ENCODE data around the gene ERN2. TPM values are rescaled to one million over a fixed set of nuclear protein-coding genes. Genes with fewer than 3 reads are reported as not detected.
"Not testable (repeated sequence)": the region's sequence is repeated elsewhere in the genome, so short reads cannot be mapped to it uniquely, and the experiment has no call there.

Gene ERN2
- polyA plus RNA-seq (ENCODE audit: insufficient read length in 3 of 3), result under 1 TPM; 0.41 to 0.51 (median 0.42) TPM
- long read RNA-seq, donor 1, result 0 reads
- long read RNA-seq, donor 2, result 0 reads
- long read RNA-seq, donor 3, result 0 reads
- long read RNA-seq, donor 4, result 0 reads
- long read RNA-seq, donor 5, result 0 reads
- long read RNA-seq, donor 6, result 0 reads
- long read RNA-seq, donor 7, result 0 reads
- long read RNA-seq, donor 8, result 0 reads
- long read RNA-seq, donor 9, result 0 reads
- long read RNA-seq, donor 10, result 0 reads
- long read RNA-seq, donor 11, result 0 reads
- long read RNA-seq, donor 12, result 0 reads
- long read RNA-seq, donor 13, partial matches to known transcripts, result 0 of 1 reads
- long read RNA-seq, donor 13, other reads (novel, unspliced or antisense), result 0 of 1 reads
- long read RNA-seq, donor 14, result 0 reads
- long read RNA-seq, donor 15, result 0 reads
- long read RNA-seq, donor 16, result 0 reads

DNA sequence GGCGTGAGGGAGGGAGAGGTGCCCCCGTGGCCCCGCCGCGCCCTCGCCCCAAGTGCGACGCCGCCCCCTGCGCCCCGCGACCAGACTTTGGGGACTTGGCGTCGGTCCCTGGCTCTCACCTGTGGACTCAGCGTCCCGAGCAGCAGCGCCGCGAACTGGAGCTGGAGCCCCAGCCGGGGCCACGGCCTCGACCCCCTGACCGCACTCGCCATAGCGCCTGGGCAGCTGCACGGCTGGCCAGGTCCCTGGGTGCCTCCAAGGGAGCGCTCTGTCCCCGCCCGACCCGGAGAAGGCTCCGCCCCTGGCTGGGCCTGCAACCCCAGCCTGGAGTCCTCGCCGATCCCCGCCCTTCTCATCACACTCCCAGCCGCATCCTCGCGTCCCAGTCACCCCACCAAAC, at the start of gene ERN2:
Gene ERN2, minus strand, starts transcription at position 247 of the 400 bp plus-strand sequence. Its CDS starts 35 bp downstream, at position 212.
- no peak for DNase-seq

DNA sequence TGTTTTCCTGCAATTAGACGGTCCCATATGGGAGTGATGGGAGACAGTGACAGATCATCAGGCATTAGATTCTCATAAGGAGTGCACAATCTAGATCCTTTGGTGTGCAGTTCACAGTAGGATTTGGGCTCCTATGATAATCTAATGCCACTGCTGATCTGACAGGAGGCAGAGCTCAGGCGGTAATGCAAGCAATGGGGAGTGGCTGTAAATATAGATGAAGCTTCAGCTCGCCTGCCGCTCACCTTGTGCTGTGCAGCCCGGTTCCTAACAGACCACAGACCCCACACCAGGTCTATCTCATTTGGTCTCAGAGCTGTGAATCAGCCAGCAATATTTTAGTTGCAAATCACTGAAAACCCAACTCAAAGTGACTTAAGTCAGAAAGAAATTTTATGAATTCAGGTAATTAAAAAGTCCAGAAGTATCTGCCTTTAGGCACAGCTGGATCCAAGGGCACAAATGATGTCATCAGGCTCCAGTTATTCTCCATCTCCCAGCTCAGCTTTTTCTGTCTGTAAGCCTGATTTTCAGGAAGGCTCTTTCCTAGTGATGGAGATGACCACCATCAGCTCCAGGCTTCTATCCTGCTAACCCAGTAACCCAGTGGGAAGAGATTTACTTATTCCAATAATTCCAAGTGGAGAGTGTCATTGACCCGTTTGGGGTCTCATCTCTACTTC, 45.1 kb upstream of the ERN2 start:
- no peak for DNase-seq

DNA sequence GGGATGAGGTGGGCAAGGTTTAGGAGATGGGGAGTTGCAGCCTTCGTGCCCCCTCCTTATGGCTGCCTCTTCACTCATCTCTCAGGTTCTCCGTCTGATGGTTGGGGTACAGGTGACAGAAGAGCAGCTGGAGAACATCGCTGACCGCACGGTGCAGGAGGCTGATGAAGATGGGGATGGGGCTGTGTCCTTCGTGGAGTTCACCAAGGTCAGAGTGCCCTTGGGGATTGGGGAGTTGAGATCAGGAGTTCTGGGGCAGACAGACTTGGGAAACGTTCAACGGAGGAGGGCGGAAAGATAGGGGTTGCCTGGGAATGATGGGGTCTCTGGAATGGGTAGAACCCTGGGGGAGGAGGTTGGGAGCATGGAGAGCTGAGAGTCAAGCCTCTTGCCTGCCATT, 44.1 kb upstream of the ERN2 start:
- DNase-seq, result no peak

DNA sequence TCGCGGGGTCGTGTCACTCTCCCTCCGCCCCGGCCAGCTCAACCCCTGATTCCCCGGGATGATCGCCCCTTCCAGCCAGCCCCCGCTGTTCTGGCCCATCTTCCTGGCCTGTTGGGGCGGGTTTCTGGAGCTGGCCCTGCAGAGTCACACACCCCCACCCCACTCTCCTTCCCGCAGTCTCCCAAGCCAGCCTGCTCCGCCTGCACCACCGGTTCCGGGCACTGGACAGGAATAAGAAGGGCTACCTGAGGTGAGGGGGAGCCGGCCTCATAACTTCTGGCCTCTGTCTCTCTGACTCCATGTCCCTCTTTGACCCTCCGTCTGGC, 42.4 kb upstream of the ERN2 start:
- no peak for DNase-seq

DNA sequence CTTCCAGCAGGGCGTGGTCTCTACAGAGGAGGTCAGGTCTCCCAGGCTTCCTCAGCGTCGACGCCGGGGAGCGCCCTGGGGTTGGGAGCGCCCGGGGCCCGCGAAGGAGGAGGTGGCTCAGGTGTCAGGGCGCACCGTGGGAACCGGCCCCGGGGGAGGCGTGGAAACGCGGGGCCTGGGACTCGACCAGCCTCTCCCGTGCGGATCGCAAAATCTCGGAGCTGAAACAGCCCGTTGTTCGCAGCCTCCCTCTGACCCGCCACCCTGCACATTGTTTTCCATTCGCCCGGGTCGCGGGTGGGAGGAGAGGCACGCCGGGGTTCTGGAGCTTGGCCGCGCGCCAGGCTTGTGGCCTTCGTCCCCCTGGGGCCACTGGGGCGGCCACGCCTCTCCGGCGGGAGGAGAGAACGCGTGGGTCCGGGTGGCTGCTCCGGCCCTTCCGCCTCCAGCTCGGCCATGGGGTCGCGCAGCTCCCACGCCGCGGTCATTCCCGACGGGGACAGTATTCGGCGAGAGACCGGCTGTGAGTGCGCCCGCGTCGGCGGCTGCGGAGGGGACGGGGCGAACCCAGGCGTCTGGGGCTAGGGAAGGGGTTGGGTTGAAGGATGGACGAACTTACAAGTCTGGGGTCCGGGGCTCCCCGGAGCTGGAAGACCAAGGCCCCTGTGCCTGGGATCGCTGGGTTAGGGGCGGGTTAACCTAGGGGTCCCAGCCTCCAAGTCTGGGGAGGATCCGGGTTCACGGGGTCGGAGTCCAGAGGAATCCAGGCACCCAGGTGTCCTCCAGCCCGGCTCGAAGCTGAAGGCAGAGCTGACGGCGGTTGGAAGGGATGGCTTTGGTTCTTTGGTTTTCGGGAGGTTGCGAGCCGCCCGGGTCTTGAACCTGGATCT, 41.8 kb upstream of the ERN2 start, which contains the start of gene CHP2:
Gene CHP2, plus strand, starts transcription at position 433 of the 890 bp plus-strand sequence. Its CDS starts 24 bp downstream, at position 457.
- peak; percentile 15 for DNase-seq

DNA sequence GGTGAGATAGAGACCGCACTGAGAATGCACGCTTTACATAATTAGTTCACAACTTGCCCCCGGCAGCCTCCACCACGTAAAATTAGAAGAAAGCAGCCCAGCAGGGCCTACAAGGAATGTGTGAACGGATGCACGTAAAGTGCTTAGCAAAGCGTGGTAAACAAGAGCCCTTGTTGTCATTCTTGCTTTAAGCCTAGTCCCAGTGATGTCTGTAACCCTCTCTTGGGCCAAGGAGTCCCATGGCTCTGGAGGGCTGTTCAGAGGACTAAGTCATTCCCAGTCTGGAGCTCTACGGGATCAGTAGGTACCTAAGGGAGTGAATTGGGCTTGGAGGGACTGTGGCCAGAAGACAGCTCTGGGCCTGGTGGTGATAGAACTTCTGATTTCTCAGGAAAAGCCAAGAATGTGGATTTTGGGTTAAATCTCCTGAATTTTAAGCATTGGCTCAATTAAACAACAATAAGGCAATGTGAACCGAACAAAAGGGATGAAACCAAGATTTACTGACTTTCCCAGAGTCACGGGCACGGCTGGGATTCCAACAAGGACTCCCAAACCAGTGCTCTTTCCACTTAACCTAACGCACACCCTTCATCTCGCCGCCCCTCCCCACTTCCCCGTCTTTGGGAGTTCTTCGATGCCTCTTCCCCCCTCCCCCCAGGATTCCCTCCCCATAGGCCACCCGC, 41.0 kb upstream of the ERN2 start:
- no peak for DNase-seq

DNA sequence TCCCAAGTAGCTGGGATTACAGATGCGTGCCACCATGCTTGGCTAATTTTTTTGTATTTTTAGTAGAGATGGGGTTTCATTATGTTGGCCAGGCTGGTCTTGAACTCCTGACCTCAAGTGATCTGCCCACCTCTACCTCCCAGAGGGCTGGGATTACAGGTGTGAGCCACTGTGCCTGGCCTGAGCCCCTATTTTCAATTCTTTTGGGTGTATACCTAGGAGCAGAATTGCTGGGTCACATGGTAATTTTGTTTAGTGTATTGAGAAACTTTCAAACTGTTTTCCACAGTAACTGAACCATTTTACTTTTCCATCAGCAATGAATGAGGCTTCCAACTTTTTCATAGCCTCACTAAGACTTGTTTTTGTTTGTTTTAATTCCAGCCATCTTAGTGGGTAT, 38.0 kb upstream of the ERN2 start:
- DNase-seq, result not testable (repeated sequence)

DNA sequence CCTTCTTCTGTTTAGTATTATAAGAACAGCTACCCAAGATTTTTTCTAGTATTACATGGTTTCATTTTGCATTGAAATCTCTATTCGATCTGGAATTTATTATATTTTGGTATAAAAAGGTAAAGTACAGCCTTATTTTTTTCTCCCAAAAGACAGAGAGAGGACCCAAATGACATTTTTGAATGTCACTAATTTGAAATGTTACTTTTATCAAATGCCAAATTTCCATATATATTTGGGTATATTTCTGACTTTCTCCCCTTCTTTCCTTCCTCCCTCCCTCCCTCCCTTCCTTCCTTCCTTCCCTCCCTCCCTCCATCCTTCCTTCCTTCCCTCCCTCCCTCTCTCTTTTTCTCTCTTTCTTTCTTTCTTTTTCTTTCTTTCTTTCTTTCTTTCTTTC, 35.6 kb upstream of the ERN2 start:
- DNase-seq, result no peak

DNA sequence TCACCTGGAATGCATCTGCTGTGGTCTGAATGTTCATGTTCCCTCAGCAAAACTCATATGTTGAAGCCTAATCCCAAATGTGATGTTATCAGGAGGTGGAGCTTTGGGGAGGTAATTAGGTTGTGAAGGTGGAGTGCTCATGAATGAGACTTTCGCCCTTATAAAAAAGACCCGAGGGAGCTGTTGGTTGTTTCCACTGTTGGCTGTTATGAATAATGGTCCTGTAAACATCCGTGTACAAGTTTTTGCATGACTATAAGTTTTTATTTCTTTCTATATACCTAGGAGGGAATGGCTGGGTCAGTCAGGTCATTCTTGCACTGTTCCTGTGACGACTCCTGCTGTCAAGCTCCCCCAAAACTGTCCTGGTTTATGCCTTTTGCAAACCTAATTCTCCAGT, 32.2 kb upstream of the ERN2 start:
- no peak for DNase-seq

DNA sequence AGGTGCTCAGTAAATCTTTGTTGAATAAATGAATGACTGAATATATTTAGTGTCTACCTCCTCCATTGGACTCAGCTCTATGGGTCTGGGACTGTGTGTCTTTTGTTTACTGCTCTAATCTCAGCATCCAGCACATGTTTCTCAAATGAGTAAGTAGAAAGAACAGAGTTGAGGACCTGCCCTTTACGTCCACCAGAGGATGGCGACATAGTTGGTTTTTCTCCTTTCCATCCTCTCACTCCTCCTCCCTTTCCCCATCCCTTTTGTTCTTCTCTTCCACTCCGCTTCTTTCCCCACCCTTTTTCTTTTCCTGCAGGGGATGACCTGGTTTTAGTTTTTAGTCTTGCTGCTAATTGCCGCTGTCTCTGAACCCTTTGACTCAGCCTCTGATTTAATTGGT, 29.7 kb upstream of the ERN2 start:
- no peak for DNase-seq

DNA sequence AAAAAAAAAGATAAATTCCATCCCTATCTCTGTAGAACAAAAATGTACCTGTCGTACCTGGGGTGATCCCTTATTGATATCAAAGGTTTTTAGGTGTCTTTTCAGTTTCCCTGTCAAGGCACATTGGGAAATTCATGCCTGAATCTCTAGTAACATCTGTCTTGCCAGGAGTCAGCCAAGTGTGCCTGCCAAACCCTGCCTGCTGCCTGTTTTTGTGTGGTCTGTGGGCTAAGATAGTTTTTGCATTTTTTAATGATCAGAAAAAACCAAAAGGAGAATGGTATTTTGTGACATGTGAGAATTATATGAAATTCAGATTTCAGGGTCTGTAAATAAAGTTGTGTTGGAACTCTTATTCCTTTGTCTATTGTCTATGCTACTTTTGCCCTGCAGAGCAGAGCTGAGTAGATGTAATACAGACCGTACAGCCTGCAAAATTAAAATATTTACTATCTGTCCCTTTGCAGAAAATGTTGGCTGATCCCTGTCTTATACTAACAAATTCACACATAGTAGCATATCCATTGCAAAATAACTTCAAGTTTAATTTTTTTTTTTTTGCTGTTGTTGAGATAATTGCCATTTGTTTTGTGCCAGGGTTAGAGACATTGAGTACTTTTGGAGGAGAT, 28.8 kb upstream of the ERN2 start:
- DNase-seq, result no peak

DNA sequence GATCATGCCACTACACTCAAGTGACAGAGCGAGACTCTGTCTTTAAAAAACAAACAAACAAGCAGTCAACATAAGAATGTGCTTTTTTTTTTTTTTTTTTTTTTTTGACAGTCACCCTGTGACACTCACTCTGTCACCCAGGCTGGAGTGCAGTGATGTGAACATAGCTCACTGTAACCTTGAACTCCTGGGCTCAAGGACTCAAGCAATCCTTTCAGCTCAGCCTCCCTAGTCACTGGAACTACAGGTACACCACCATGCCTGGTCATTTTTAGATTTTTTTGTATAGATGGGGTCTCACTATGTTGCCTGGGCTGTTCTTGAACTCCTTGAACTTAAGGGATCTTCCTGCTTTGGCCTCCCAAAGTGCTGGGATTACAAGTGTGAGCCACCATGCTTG, 26.5 kb upstream of the ERN2 start:
- DNase-seq, result no peak

DNA sequence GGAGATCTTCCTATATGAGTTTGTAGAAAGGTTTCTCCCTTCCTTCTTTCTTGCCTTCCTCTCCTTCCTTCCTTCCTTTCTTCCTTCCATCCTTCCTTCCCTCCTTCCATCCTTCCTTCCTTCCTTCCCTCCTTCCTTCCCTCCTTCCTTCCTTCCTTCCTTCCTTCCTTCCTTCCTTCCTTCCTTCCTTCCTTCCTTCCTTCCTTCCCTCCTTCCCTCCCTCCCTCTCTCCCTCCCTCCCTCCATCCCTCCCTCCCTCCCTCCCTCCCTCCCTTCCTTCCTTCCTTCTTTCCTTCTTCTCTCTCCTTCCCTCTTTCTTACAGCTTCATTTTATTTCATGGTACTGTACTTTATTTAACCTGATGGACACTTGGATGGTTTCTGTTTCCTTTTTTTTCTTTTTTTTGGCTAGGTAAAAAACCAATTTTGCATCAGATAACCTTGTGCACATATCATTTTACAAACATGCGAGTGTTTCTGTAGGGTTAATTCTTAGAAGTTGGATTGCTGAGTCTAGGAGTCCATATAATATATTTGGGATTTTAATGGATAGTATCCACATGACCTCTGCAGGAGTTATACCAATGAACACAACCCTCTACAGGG, 24.5 kb upstream of the ERN2 start:
- not testable (repeated sequence) for DNase-seq

DNA sequence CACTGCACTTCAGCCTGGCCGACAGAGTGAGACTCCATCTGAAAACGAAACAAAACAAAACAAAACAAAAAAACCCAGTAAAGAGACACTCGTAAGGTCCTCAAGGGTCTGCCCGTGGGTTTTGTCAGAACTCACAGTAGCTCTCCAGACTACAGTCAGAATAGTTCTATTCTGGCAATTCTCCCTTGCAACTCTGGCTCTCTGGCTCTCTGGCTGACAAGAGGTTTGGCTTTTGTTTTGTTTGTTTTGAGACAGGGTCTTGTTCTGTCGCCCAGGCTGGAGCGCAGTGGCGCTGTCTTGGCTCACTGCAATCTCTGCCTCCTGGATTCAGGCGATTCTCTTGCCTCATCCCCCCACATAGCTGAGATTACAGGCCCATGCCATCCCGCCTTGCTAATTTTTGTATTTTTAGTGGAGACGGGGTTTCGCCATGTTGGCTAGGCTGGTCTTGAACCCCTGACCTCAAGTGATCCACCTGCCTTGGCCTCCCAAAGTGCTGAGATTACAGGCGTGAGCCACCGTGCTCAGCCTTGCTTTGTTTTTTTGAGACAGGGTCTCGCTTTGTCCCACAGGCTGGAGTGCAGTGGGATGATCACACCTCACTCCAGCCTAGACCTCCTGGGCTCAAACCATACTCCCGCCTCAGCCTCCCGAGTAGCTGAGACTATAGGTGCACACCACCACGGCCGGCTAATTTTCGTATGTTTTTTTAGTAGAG, 21.3 kb upstream of the ERN2 start:
- no peak for DNase-seq

DNA sequence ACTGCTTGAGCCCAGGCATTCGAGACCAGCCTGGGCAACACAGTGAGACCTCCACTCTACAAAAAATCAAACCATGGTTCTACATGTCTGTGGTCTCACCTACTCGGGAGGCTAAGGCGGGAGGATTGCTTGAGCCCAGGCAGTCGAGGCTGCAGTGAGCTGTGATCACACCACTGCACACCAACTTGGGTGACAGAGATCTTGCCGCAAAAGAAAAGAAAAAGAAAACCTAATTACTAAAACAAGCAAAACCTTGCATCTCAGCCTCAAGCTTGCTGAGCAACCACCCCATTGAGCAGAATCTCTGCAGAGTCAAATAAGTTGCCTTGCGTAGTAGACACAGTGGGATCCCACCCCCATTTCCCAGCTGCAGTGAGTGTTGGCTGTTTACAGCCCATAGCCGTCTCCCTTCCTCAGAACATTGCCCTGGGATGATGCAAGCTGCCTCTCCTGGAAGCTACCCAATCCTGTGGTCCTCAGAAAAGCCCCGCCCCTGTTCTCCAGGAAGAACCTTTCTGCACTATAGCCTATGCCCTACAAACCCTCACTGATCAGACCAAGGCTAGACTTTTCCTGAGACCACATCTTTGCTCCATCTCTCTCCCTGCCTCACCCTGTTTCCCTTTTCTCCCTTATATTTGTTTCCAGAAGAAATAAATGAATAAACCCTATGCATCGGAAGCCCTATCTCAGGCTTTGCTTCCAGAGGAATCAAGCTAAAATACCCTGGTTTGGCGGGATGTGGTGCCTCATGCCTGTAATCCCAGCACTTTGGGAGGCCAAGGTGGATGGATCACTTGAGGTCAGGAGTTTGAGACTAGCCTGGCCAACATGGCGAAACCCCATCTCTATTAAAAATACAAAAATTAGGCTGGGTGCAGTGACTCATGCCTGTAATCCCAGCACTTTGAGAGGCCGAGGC, 16.7 kb upstream of the ERN2 start:
- DNase-seq, result no peak

DNA sequence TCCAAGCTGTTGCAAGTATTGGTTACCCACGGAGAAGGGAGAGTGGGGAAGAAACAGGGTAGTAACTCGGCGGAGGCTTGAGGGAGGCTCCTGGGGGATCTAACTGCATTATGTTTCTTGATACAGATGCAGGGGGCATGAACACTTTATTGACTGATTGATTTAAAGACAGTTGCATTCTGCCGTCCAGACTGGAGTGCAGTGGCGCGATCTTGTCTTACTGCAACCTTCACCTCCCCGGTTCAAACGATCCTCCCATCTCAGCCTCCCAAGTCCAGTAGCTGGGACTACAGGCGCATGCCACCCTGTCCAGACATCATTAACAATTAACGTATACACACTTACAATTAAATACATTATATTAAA, 15.1 kb upstream of the ERN2 start:
- no peak for DNase-seq

DNA sequence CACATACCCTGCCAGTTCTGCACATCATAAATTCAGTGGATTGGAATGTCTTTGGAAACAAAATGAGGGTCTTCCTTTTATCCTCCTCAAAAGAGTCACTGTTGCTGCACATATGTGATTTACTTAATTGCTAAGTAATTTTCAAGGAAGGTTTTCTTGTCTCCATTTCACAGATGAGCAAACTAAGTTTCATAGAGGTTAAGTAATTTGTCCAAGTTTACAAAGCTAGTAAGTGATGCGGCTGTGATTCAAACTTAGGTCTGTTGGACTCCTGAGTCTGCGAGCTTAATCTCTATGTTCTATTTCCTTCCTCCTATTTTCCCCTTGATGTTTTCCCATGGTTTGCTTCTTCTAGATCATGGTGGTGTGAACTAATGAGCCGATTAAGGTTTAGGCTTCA, 13.7 kb upstream of the ERN2 start:
- DNase-seq, result no peak

DNA sequence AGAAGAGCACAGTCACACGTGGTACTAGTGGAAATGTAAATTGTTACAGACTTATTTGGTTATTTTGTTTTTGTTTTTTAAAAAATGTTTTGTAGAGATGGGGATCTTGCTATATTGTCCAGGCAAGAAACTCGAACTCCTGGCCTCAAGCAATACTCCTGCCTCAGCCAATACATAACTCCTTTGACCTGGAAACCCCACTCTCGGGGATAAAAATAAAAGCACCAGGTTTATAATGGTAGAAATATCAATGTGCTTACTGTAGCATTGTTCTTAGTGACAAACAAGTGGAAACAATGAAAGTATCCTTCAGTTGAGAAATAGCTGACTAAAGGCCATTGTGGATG, 11.7 kb upstream of the ERN2 start:
- no peak for DNase-seq

DNA sequence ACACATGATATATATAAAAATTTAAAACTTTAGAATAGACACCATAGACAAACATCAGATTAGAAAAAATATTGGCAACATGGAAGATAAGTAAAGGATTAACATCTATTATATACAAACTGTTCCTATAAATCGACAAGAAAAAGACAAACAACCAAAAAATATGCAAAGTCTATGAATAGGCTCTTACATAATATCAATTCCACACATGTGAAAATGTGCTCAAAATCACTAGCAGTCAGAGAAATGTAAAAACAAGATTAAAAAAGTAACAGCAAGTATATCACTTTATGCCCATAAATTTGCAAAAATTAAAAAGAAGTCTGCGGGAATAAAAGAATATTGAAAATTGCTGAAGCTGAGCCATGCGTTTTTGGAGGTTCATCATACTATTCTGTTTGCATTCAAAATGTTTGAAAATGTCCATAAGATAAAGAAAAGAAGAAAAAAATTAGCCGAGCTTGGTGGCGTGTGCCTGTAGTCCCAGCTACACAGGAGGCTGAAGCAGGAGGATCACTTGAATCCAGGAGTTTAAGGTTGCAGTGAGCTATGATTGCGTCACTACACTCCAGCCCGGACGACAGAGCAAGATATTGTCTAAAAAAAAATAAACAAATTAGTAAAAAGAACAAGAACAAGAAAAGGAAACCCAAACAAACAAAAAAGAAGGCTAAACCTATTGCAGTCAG, 11.2 kb upstream of the ERN2 start:
- DNase-seq, result no peak
